NCI-H748 (cell line): ENCODE results near the gene PDE8B.

Experiments used
- DNase-seq: peaks from one replicate; lab custom pipeline; 2025; ENCODE audit not compliant: unreplicated experiment; lab: John Stamatoyannopoulos, UW

Gene PDE8B

DNA sequence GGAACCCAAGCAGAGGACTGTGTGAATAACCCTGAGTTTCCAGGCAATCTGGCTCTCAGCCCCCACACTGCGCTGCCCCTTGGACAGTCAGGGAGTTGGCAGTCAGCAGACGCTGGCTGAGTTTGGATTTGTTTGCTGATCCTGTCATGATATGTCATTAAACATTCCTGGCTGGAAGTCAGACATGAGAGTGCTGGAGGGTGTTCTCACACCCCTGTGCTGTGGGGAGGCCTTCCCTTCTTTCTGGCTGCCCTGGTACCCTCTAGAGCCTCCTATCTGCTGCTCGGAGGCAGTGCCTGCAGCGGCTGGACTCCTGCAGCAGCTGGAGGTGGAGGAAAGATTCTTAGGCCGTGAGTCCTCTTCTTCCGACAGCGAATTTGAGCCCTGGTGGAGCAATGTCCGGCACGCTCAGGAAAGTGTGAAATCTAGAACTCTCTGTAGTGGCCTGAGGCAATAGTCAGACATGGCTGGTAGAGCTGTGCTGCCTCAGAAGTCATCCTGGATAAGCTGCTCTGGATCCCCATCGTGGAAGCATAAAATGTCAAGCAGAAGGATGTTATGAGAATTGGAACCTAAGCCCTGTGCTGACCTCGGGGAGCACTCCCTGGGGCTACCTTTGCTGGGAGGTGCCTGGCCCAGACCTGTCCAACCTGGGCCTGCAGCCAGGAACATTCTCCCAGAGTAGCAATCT lies 72.0 kb downstream of the PDE8B start:
- DNase-seq, result no peak

DNA sequence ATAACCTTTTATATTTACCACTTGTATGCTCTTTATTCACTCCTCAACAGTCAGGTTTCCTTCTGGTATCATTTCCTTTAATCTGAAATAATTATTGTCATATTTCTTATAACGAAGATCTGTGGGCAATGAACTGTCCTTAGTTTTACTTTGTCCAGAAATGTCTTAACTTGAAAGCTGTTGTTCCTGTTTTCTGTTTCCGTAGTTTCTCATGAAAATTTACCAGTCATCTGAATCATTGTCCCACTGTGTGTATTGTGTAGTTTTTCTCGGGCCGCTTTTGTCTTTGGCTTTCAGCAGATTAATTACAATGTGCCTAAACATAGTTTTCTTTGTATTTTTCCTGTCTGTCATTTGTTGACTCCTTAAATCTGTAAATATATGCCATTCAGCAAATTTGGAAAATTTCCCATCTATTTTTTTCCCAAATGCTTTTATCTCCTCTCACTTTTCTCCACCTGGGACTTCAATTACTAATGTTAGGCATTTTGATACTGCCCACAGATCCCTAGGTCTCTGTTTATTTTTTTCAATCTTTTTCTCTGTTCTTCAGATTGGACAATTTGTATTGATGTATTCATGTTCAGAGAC lies 74.9 kb downstream of the PDE8B start:
- DNase-seq, result no peak

DNA sequence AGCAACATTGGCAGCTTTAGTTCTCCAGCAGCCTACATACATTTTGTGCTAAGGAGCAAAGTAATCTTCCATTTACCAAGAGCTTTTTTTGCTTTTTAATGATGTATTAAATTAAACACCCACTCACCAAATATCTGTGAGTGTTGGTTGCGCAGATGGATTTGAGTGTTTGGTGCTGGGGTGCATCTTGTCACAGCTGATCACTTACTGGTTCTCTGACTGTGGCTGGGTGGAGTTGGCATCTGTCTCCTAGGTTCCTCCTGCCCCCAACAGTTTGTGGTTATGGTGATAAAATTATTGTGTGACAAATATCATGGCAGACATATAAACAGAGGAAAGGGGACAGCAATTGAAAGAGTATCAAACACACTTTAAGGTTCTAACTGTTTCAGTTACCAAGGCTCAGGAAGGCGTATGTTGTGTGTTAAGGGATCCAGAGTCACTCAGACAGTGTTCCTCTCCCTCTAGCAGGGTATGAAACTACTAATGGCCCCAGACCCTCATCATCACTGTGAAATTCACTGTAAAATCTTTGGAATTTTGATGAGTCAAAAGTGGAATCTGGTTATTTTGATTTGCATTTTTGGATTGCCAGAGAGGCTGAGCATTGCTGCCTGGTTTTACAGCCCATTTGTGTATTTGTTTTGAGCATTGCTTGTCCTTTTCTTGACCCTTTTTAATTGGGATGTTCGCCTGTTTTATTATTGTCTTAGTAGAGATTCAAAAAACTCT lies 81.7 kb downstream of the PDE8B start:
- DNase-seq, result no peak

DNA sequence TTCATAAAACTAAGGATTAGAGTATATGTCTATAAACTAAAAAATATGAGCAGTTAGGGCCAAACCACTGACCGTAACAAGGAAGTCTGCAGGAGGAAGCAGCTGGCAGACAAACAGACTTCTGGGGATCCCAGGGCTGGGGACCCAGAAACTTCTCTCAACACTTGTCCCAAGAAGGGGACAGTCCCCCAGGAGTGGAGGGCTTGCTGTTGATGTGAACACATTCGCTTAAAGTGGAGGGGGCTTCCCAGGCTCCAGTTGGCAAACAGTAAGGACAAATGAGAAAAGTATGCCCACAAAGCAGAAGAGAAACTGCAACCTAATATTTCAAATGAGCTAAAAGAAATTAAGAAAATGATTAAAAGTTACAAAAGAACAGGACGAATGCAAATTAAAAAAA lies 83.7 kb downstream of the PDE8B start:
- no peak for DNase-seq

DNA sequence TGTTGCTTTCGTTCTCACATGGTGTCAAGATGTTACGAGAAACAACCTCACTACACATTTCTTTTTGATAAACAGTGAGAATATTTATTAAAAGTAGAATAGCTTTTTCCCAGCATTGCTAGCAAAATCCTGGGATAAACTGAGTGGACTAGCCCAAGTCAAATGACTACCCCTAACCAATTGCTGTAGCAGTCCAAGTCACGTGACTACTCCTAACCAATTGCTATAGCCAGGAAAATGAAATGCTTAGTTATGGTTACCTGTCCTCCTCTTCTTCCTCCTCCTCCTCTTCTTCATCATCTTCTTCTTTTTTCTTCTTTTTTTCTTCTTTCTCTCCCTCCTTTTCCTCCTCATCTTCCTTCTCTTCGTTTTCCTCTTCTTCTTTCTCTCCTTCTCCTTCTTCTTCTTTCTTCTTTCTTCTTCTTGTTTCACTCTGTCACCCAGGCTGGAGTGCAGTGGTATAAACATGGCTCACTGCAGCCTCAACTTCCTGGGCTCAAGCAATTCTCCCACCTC lies 85.4 kb downstream of the PDE8B start:
- no peak for DNase-seq

DNA sequence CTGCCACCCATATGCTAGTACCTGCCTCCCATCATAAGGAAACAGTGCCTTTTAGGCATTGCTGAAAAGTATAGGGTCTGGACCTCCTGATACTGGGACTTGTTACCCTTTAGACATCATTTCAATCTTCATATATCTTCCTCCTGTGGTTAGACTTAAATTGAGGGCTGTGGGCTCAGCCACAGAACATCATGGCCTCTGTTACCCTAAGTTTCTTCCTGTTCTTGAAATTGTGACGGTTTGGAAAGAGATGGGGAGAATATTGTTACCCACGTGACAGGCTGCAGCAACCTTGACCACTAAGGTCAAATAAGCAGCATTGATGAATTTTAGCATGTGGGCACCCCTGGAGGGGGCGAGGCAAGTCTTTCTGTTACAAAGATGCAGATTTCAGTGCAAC lies 87.7 kb downstream of the PDE8B start:
- DNase-seq, result no peak

DNA sequence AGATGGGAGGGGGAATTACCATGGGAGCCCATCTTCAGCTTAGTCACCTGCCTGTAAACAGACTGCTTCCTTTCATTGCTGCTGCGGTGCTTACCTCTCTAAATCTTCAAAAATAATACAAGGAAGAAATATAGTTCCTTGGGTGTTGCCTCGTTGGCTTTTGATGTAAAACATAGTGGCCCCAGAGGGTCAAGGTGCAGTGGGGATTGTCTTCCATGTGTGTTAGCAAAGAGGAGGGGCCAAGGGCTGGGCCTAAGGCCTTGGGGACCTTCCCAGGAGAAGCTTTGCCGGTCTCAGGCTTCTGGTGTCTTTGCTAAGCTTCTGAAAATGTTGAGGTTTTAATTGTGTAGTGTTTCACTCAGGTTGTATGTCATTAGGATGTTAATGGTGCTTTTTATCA lies 90.0 kb downstream of the PDE8B start:
- no peak for DNase-seq

DNA sequence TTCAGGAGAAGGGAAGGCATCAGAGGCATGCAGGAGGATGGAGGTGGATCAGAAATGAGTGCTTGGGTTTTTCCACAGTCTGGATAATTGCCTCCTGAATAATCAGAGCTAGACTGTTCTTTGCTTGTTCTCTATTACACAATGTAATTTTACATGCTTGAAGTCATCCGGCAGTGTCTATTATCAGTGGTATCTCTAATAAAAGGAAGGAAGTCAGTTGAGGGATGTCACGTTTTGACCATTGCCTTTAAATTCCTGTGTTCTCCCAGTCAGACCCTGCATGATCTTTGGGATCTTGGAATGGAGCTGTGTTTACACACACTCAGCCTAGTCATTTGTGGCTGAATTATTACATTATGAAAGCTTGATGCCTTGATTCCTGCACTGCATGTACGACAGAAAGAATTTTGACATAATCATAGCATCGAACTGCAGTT lies 91.0 kb downstream of the PDE8B start:
- DNase-seq, result no peak

DNA sequence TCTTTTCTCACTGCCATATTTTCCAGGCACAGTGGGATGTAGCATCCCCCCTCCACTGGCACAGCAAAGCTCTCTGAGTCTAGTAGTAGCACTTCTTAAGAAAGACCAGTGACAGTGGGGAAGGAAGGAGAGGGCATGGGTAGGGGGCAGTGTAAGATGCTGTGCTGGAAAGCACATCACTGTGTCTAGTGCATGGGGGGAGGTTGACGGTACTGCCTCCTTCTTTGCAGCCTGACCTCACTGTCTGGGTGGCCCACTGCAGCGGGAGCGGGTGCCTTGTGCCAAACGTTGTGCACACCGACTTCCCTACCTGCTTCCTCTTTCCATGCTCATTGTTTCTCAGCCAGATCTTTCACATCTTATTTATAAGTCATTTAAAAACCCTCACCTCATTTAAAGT lies 91.8 kb downstream of the PDE8B start:
- no peak for DNase-seq

DNA sequence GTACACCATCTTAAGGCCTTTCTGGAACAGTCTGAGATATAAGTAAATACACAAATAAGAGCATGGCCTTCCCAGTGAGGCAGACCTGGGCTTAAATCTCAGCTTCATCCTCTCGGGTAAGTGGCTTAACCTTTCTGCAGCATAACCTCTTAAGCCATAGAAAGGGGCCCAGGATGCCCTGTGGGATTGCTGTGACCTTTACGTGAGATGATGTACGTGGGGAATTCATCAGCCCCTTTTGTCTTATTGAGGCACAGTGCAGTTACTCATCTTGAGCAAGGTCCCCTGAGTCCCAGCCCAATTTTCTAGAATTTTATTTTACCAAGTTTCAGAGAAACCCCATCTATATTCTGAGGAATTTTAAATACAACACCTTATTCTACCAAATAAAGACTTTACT lies 92.2 kb downstream of the PDE8B start:
- no peak for DNase-seq

DNA sequence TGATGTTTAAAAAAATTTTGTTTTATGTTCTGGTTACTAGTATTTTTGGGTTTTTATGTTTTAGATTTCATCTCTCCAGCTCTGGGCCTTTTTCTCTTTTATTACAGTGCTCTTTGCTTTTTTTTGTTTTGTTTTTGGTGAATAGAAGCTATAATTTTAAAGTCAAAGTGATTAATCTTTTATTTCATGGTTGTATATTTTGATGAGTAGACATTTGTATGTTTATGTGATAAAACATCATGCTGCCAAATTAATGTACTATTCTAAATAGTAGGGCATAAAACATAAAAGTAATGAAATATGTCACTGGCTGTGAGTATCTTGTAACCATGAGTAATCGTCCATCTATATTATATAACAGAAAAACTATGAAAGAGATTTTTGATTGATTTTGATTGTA lies 93.9 kb downstream of the PDE8B start:
- no peak for DNase-seq

DNA sequence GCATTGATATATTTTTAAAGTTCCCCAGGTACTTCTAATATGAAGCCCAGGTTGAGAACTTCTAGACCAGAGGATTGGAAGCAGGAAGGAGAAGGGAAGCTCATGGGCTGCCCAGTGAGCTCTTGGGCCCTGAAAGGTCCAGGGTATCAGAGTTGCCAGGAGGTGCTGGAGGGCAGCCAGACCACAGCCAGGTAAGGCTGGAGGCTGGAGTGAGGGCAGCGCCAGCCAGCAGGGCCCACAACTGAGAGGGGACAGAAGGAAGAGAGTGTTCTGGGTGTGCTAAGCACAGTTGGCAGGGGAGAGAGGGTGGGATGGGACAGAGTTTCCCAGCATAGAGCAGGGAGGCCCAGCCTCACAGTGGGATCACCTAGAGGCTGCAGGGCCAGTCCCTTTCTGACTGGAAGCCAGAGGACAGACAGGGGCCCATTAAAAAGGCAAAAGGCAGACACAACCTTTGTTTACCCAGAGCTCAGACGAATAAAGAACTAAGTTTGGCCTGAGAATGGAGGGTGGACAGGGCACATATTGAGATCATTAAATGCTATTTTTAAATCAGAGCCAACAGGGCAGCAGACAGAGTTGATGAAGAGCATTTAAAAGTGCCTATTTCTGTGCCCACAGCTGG lies 94.9 kb downstream of the PDE8B start:
- DNase-seq, result no peak

DNA sequence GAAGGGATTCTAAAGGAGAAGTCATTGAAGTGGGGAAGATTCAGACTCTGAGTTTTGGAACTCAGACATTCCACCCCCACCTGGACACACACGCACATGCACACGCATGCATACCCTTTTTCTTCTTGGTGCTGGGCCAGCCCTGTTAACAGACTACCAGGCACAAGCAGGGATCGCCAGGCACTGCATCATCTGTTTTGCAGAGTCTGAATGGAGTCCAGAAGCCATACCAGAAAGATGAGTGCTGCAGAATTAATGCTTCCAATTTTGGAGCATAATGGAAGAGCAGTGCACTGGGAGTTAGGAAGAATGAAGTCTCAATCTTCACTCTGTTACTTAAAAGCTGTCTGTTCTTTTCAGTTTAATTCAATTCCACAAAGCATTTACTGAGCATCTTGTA lies 95.5 kb downstream of the PDE8B start:
- no peak for DNase-seq

DNA sequence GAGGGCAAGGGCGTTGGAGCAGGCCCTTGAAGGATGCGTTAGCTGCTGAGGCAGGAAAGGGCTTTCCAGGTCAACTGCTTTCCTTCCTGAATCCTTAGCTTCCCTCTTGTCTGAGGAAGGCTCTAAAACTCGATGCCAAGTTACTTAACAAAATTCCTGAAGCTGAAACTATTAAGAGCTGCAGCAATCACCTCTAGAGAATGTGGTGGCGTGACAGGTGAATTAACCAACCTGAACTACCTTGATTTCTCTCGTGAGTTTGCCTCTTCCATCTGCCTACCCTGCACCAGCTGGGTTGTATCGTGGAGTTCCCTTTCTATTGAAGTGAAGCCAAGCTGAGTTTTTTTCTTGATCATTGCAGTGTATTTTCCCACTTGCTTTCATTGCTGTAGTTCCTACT lies 96.1 kb downstream of the PDE8B start:
- DNase-seq, result no peak

DNA sequence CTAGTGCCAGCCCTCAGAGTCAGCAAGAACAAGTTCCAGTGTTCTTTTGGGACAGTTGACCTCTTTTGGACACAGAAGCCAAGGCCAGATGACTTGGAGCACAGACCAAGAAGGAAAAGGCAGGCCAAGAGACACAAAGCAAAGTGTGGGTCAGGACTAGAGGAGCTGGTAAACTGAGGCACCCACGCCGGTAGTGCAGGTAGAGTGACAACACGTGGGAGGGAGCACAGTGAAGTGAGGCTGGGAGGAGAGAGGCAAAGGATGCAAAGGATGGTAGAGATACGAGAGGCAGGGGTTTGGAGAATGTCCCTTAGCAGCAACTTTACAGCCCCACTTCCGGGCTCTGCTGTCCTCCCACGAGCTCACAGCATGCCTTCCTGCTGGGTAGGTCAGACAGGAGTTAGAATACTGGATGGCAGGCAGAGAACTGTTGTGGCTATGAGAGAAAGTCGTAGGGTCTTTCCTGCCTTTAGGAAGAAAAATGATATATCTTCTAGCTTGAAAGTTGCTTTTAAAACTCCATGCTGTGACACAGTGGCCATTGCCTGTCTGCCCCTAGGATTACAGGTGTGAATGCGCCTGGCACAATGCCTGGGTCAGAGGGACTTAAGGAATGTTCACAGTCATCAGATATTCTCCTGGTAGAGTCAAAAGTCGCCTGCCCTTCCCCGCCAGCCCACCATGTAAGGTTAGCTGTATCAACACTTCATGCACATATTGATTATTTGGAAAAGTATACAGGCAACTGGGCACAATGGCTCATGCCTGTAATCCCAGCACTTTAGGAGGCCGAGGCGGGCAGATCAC lies 97.9 kb downstream of the PDE8B start:
- no peak for DNase-seq

DNA sequence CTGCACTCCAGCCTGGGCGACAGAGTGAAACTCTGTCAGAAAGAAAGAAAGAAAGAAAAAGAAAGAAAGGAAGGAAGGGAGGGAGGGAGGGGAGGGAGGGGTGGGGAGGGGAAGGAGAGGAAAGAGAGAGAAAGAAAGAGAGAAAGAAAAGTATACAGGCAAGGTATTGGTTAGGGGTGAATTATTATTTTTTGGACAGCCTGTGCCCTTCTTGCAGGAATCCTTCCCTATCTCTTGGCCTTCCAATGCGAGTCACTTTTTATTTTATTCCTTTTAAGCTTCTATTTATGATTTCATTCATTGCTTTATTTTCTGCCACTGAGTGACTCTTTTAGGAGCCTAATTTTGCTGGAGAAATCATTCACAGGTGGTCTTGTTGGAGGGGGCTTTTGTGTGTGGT lies 98.7 kb downstream of the PDE8B start:
- DNase-seq, result no peak

DNA sequence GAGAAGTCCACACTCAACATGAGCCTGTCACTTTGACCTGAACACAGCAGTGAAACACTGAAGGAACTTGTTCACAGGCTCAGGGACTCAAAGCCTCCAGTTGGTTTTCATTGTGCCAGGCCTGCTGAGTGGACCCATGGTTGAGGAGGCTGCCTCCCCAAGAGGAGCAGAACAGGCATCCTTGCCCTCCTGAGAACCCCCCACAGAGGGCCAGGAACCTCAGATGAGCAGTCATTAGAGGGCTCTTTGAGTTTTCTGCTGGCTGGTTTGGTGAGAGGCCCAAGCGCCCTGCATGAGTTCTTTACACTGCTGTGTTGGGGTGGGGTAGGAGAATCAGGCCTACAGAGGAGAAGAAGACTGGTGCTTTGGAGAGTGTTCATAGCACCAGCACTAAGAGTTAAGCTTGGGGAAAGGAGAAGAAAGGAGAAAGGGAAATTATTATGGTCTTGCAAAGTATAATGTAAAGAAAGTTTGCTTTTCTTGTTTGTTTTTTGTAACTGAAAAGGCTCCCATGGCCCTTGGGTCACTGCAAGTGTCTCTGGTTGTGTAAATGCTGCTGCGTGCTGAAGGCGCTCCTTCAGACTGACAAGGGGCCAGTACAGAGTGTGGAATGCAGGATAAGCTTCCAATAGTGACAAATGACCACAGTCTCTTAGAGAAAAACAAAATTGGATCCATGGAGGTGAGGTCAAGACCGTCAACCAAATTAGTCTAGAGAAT lies 100.2 kb downstream of the PDE8B start:
- DNase-seq, result no peak

DNA sequence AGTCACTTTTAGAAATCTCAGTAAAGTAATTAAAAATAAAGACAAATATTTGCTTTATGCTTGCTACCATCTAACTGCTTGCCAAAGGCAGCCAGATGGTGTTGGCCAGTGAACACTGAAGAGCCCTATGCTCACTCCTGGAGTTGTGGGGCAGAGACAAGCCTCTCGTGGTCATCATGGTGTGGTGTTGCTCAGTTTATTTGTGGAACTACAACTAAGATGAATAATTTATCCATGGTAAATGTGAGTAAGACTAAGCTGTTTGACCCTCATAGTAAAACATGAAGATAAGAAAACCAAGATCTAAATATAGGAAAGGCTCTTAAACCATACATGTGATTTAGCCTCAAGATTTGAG lies 100.7 kb downstream of the PDE8B start:
- no peak for DNase-seq

DNA sequence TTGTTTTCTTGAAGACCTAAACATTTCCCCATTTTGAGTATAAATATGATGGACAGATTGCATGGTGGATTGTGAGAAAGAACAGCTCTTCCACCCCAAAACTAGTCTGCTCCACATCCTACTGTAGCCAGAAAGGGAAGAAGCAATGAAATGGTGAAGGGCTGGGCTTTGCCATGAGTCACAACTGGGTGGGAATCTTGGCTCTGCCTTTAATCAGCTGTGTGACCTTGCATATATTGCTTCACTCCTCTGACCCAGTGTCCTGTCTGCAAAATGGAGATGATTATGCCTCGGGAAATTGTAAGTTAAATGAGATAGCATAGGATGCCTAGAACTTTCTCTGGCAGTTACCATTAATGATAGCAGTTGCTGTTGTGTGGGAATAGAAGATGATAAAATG lies 101.9 kb downstream of the PDE8B start:
- DNase-seq, result no peak

DNA sequence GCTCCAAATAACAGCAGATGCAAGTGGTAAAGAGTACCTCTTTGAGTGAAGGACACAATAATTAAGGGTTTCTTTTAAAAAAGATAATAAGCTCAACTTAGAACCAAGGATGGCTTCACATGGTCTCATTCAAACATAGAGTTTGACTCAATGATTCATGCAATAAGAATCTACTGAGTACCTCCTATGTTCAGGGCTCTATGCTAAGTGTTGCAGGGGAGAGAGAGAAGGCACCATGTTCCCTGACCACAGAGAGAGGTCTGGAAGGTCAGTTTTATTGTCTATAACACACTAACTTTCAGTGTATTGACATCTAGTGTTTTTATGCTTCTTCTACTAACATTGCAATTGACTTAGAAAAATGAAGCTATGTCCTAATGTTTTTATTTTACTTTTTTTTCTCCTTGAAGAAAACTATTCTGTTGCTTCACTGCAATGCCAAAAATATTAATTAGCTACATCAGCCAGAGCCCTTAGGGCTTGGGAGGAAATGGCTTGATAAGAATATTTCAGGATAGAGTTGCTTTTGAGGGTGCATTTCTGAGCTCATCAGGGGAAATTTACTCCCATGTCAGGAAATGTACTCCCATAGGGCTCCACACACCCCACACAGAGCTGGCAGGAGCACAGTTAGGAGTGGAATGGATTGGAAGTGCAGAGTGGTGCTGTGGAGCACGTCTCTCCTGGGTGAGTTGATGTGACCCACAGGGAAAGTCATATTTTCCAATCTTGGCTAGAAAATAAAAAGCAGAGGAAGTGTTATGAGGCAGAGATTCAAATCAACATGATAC lies 106.6 kb downstream of the PDE8B start:
- no peak for DNase-seq
